ENCODE data around the gene CTRB2.

GRCh38 chr16:75230471-75231110, 23.6 kb upstream of the CTRB2 start:
- no peak for TF ChIP-seq CTCF (IDR thresholded peaks at IDR 0.05)
- TF ChIP-seq POLR2A (IDR thresholded peaks at IDR 0.05) = no peak
- no peak for TF ChIP-seq POLR2AphosphoS5 (IDR thresholded peaks at IDR 0.05)
- no peak for TF ChIP-seq EP300 (IDR thresholded peaks at IDR 0.05; ENCODE audit: low read depth)

All from transverse colon (tissue), 4 donors.